K562 (cell line): ENCODE data around the gene GPR162. TPM values are rescaled to one million over a fixed set of nuclear protein-coding genes. Genes with fewer than 3 reads are reported as not detected.

ENCODE experiments used
- HSF4 ChIP-seq: fragments of 250-450 bp; sonication (Bioruptor Pico); IDR thresholded peaks from 2 replicates; pipeline ENCODE4 v2.1.2; 2022; ENCODE audit warnings: mild to moderate bottlenecking, moderate library complexity, borderline replicate concordance
- NCOR1 ChIP-seq: fragments of 450-650 bp; IDR thresholded peaks from 2 replicates; pipeline ENCODE4 v1.6.1; 2016; ENCODE audit warnings: mild to moderate bottlenecking, moderate library complexity
- ZNF41 ChIP-seq: fragments of 250-450 bp; sonication (Bioruptor Pico); conservative IDR thresholded peaks from 2 replicates; pipeline ENCODE4 v1.4.0; 2020; ENCODE audit warnings: mild to moderate bottlenecking
- ZNF764 ChIP-seq: fragments of 250-450 bp; sonication (Bioruptor Pico); IDR thresholded peaks from 2 replicates; pipeline ENCODE4 v1.4.0; 2020; ENCODE audit warnings: low read depth, mild to moderate bottlenecking, moderate library complexity
- polyA plus RNA-seq, 8 experiments: library from polyadenylated mRNA; depleted of rRNA in 4 of 8; stranded (reverse) in 5 of 8; unstranded in 3 of 8; fragments of >200 nt; fragmentation: Nextera tagmentation in 2 of 8; fragmentation: Illumina TruSeq in 1 of 8; extraction: Ambion mirVana in 2 of 8; extraction: Trizol in 1 of 8; gene quantifications; 2 replicates each; pipeline versions ENCODE4 v1.2.1 to v1.2.3, GENCODE V29; 2011 to 2014; ENCODE audit warnings: inconsistent platforms in 1 of 8, missing spikeins in 1 of 8
- total RNA-seq, 7 experiments: library from RNA; depleted of rRNA in 6 of 7; stranded (reverse); fragments of >200 nt in 6 of 7; fragmentation: Illumina TruSeq in 2 of 7; extraction: Trizol in 2 of 7; gene quantifications; 2 replicates each; pipeline versions ENCODE4 v1.2.1 to v1.2.3, GENCODE V29; 2011 to 2021; ENCODE audit warnings: low replicate concordance in 1 of 7
- TF ChIP-seq, protein P1 (sequence below): fragments of 200-600 bp; sonication (generic); IDR thresholded peaks from one replicate; pipeline ENCODE4 v1.6.1; 2012; ENCODE audit warnings: mild to moderate bottlenecking, low read depth, low read length, inconsistent platforms
- TF ChIP-seq, protein P2 (sequence below): fragments of 250-450 bp; sonication (Bioruptor Pico); IDR thresholded peaks from 2 replicates; pipeline ENCODE4 v1.9.0; 2021; ENCODE audit warnings: mild to moderate bottlenecking
- TF ChIP-seq, protein P3 (sequence below), 2 experiments: fragments of 450-650 bp; IDR thresholded peaks; 2 replicates each; pipeline ENCODE4 v1.6.1; 2016
- TF ChIP-seq, protein P4 (sequence below): fragments of 450-650 bp; formaldehyde crosslinking; IDR thresholded peaks from 2 replicates; pipeline ENCODE4 v1.4.0; 2022; ENCODE audit warnings: missing genetic modification characterization
- TF ChIP-seq, protein P5 (sequence below): sonication (generic); formaldehyde crosslinking; IDR thresholded peaks from 2 replicates; pipeline ENCODE4 v1.8.1; 2023; ENCODE audit warnings: mild to moderate bottlenecking, missing genetic modification reagents

GPR162 gene
- total and polyA plus RNA-seq, 9 of the 15 experiments (the other 6 are each of a cell fraction or from before 2014, with no cell fraction given) = 0.65 to 1.8 (median 1.1) TPM; not detected in 2

DNA sequence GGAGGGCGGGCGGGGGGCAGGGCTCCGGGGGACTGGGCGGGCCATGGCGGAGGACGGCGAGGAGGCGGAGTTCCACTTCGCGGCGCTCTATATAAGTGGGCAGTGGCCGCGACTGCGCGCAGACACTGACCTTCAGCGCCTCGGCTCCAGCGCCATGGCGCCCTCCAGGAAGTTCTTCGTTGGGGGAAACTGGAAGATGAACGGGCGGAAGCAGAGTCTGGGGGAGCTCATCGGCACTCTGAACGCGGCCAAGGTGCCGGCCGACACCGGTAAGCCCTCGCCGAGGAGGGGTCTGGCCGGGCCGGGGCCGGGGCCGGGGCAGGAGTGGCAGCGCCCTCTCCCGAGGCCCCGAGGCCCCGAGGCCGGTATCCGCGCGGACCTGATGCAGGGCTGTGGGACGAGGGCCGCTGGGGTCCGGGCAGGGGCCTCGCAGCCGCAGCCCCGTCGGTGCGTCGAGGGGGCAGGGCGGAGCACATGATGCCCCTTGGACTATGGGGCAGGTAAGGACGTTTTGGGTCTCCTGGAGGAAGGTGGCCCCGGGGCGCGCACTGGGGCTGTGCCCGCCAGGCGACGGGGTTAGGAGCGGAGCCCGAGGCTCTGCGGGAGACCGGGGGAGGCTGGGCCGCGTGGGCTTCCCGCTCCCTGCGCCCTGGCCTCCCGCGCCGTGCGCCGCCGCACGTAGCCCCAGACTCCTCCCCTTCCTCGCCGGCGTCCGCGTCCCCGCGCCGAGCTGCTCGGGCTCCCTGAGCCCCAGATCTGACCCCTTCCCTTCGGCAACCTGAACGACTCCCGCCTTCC is 46.0 kb downstream of the GPR162 start, which contains the start of gene TPI1 (continued):
- TF ChIP-seq, protein P1, sequence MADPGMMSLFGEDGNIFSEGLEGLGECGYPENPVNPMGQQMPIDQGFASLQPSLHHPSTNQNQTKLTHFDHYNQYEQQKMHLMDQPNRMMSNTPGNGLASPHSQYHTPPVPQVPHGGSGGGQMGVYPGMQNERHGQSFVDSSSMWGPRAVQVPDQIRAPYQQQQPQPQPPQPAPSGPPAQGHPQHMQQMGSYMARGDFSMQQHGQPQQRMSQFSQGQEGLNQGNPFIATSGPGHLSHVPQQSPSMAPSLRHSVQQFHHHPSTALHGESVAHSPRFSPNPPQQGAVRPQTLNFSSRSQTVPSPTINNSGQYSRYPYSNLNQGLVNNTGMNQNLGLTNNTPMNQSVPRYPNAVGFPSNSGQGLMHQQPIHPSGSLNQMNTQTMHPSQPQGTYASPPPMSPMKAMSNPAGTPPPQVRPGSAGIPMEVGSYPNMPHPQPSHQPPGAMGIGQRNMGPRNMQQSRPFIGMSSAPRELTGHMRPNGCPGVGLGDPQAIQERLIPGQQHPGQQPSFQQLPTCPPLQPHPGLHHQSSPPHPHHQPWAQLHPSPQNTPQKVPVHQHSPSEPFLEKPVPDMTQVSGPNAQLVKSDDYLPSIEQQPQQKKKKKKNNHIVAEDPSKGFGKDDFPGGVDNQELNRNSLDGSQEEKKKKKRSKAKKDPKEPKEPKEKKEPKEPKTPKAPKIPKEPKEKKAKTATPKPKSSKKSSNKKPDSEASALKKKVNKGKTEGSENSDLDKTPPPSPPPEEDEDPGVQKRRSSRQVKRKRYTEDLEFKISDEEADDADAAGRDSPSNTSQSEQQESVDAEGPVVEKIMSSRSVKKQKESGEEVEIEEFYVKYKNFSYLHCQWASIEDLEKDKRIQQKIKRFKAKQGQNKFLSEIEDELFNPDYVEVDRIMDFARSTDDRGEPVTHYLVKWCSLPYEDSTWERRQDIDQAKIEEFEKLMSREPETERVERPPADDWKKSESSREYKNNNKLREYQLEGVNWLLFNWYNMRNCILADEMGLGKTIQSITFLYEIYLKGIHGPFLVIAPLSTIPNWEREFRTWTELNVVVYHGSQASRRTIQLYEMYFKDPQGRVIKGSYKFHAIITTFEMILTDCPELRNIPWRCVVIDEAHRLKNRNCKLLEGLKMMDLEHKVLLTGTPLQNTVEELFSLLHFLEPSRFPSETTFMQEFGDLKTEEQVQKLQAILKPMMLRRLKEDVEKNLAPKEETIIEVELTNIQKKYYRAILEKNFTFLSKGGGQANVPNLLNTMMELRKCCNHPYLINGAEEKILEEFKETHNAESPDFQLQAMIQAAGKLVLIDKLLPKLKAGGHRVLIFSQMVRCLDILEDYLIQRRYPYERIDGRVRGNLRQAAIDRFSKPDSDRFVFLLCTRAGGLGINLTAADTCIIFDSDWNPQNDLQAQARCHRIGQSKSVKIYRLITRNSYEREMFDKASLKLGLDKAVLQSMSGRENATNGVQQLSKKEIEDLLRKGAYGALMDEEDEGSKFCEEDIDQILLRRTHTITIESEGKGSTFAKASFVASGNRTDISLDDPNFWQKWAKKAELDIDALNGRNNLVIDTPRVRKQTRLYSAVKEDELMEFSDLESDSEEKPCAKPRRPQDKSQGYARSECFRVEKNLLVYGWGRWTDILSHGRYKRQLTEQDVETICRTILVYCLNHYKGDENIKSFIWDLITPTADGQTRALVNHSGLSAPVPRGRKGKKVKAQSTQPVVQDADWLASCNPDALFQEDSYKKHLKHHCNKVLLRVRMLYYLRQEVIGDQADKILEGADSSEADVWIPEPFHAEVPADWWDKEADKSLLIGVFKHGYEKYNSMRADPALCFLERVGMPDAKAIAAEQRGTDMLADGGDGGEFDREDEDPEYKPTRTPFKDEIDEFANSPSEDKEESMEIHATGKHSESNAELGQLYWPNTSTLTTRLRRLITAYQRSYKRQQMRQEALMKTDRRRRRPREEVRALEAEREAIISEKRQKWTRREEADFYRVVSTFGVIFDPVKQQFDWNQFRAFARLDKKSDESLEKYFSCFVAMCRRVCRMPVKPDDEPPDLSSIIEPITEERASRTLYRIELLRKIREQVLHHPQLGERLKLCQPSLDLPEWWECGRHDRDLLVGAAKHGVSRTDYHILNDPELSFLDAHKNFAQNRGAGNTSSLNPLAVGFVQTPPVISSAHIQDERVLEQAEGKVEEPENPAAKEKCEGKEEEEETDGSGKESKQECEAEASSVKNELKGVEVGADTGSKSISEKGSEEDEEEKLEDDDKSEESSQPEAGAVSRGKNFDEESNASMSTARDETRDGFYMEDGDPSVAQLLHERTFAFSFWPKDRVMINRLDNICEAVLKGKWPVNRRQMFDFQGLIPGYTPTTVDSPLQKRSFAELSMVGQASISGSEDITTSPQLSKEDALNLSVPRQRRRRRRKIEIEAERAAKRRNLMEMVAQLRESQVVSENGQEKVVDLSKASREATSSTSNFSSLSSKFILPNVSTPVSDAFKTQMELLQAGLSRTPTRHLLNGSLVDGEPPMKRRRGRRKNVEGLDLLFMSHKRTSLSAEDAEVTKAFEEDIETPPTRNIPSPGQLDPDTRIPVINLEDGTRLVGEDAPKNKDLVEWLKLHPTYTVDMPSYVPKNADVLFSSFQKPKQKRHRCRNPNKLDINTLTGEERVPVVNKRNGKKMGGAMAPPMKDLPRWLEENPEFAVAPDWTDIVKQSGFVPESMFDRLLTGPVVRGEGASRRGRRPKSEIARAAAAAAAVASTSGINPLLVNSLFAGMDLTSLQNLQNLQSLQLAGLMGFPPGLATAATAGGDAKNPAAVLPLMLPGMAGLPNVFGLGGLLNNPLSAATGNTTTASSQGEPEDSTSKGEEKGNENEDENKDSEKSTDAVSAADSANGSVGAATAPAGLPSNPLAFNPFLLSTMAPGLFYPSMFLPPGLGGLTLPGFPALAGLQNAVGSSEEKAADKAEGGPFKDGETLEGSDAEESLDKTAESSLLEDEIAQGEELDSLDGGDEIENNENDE = no peak
- 0 out of 2 replicates have a peak, but pooled peaks have one; percentile 36 for TF ChIP-seq NCOR1
- TF ChIP-seq, protein P2, sequence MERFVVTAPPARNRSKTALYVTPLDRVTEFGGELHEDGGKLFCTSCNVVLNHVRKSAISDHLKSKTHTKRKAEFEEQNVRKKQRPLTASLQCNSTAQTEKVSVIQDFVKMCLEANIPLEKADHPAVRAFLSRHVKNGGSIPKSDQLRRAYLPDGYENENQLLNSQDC (CRISPR knock-in tag) = no peak
- TF ChIP-seq, protein P3, sequence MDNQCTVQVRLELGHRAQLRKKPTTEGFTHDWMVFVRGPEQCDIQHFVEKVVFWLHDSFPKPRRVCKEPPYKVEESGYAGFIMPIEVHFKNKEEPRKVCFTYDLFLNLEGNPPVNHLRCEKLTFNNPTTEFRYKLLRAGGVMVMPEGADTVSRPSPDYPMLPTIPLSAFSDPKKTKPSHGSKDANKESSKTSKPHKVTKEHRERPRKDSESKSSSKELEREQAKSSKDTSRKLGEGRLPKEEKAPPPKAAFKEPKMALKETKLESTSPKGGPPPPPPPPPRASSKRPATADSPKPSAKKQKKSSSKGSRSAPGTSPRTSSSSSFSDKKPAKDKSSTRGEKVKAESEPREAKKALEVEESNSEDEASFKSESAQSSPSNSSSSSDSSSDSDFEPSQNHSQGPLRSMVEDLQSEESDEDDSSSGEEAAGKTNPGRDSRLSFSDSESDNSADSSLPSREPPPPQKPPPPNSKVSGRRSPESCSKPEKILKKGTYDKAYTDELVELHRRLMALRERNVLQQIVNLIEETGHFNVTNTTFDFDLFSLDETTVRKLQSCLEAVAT (IDR thresholded peaks at IDR 0.05) = 0 out of 4 replicates have a peak, but pooled peaks of 1 of the 2 experiments have one; percentile 7
- TF ChIP-seq ZNF764 (CRISPR knock-in tag) = no peak
- no peak for TF ChIP-seq HSF4 (CRISPR knock-in tag)
- TF ChIP-seq, protein P4, sequence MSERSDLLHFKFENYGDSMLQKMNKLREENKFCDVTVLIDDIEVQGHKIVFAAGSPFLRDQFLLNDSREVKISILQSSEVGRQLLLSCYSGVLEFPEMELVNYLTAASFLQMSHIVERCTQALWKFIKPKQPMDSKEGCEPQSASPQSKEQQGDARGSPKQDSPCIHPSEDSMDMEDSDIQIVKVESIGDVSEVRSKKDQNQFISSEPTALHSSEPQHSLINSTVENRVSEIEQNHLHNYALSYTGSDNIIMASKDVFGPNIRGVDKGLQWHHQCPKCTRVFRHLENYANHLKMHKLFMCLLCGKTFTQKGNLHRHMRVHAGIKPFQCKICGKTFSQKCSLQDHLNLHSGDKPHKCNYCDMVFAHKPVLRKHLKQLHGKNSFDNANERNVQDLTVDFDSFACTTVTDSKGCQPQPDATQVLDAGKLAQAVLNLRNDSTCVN = no peak
- TF ChIP-seq, protein P5, sequence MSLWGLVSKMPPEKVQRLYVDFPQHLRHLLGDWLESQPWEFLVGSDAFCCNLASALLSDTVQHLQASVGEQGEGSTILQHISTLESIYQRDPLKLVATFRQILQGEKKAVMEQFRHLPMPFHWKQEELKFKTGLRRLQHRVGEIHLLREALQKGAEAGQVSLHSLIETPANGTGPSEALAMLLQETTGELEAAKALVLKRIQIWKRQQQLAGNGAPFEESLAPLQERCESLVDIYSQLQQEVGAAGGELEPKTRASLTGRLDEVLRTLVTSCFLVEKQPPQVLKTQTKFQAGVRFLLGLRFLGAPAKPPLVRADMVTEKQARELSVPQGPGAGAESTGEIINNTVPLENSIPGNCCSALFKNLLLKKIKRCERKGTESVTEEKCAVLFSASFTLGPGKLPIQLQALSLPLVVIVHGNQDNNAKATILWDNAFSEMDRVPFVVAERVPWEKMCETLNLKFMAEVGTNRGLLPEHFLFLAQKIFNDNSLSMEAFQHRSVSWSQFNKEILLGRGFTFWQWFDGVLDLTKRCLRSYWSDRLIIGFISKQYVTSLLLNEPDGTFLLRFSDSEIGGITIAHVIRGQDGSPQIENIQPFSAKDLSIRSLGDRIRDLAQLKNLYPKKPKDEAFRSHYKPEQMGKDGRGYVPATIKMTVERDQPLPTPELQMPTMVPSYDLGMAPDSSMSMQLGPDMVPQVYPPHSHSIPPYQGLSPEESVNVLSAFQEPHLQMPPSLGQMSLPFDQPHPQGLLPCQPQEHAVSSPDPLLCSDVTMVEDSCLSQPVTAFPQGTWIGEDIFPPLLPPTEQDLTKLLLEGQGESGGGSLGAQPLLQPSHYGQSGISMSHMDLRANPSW (CRISPR knock-in tag) = no peak
- TF ChIP-seq ZNF41 (CRISPR knock-in tag) = no peak
